HL-60/S4 treated with phorbol 12-myristate 13-acetate at 8.2 ng/mL for 4 days and 3 days (cell line): ENCODE measurements around the gene ZNF550.
"Not testable (repeated sequence)": the region's sequence is repeated elsewhere in the genome, so short reads cannot be mapped to it uniquely, and the experiment has no call there.

Experiments used
- in situ Hi-C: fragments of 300-500 bp; cut with MboI; formaldehyde crosslinking; loops from 2 replicates; pipeline ENCODE4 v1.15.0; 2022; ENCODE audit warnings: low sequenced_read_pairs

Gene ZNF550

DNA sequence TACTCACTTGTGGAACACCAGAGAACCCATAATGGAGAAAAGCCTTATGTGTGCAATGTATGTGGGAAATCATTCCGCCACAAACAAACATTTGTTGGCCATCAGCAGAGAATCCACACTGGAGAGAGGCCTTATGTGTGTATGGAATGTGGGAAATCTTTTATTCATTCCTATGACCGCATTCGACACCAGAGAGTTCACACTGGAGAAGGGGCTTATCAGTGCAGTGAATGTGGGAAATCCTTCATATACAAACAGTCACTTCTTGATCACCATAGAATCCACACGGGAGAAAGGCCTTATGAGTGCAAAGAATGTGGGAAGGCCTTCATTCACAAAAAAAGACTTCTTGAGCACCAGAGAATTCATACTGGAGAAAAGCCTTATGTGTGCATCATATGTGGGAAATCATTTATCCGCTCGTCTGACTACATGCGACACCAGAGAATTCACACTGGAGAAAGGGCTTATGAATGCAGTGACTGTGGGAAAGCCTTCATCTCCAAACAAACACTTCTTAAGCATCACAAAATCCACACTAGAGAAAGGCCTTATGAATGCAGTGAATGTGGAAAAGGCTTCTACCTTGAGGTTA, 21.6 kb downstream of the ZNF550 start:
- in situ Hi-C loops: no loop called here

DNA sequence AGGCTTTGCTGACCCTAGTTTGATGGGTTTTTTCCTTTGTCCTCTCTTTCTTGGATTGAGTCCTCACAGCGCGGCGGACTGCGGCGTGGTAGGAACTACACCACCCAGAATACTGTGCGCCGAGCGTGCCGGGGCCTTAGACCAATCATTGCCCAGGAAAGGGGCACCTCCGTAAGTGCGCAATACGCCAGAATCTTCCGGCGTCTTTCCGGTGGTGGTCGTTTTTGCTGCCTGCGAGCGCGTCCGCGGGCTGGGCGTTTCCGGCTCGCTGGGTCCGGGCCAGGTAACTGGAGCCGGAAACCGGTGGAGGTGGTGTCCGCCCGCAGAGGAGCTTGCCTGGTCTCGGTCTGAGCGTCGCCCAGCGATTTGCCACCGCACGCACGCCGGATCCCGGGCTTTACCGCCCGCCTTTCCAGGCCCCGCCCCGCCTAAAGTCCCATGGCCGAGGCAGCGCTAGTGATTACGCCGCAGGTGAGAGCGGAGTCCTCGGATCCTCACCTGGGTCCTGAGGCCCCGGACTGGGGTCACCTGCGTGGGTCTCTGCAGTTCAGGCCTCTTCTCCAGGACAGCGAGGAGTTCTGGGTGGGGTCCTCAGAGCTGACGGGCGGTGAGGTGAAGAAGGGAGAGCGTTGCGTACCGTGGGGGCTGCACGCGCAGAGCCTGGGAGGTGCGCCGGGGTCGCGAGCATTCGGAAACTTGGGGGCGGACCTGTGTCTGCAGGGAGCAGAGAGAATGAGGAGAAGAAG, 32.4 kb downstream of the ZNF550 start, which contains the start of gene ZNF549:
Gene ZNF549, plus strand, starts transcription at position 221 of the 746 bp plus-strand sequence. Its CDS starts 218 bp downstream, at position 439.
- in situ Hi-C loops: no loop called here

DNA sequence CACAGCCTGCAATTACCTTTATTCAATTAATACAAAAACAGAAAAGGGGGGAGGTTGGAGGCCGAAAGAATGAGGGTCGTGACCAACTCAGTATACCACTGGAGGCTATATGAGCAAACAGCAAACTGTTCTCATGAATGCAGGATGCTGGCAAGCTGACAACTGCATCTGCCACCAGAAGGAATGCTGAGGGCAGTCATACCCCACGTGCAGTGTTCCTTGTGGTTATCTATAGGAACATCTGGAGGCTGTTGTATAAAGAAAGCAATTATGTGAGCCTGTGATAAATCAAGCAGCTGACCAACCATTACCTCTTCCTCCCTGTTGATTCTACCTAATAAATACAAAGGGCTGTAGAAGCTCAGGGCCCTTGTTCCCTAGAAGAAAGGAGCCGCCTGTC, 41.6 kb downstream of the ZNF550 start:
- in situ Hi-C loops: not testable (repeated sequence)

DNA sequence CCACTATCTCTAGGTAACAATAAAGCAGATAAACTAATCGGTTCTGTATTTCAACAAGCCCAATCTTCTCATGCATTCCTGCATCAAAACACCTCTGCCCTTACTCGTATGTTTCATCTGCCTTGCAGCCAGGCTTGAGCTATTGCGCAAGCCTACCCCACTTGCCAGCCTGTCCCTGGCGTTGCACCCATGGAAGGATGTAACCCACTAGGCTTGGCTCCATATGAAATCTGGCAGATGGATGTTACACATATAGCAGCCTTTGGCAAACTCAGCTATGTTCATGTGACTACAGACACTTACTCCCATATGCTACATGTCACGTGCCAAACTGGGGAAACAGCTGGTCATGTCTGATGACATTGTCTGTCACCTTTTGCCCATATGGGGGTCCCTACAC, 44.4 kb downstream of the ZNF550 start:
- in situ Hi-C loops: no loop called here

DNA sequence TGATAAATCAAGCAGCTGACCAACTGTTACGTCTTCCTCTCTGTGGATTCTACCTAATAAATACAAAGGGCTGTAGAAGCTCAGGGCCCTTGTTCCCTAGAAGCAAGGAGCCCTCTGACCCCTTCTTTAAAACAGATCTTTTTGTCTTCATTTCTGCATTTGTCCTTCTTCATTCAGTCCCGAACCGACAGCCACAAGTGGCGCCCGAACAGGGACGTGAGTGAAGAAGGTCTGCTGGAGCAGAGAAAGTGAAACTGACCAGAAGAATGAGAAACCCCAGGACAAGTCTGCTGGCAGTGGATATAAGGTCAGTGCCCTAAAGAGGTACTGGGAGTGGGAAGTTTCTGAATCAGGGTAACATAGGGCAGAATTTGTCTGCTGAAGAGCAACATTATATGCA, 46.8 kb downstream of the ZNF550 start:
- in situ Hi-C loops: no loop called here

DNA sequence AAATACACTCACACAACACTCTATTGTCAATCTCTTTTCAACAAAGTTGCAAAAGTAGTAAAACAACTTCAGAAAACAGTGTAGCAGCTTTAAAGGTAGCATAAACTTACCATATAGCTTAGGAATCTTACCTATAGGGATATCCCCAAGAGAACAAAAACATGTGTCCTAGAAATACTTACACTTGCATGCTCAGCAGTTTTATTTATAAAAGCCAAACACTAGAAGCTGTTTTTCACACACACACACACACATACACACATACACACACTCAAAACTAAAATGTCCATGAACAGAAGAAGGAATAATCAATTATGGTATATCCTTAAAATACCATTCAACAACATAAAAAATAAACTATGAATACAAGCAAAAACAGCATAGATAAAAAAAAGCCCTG, 48.2 kb downstream of the ZNF550 start:
- in situ Hi-C loops: no loop called here

DNA sequence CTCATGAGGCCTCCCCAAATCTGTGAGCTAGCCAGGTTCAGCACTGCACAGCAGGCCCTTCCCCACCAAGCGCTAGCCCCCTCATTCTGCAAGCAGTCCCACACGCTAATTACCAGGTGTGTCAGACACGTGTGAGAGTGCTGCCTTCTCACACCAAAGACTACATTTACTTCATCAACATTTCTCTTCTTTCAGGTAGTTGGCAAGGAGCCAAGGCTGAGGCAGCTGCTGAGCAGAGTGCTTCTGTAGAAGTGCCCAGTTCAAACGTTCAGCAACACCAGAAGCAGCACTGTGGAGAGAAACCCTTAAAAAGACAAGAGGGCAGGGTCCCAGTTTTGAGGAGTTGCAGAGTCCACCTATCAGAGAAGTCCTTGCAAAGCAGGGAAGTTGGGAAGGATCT, 53.5 kb downstream of the ZNF550 start:
- in situ Hi-C loops: no loop called here

DNA sequence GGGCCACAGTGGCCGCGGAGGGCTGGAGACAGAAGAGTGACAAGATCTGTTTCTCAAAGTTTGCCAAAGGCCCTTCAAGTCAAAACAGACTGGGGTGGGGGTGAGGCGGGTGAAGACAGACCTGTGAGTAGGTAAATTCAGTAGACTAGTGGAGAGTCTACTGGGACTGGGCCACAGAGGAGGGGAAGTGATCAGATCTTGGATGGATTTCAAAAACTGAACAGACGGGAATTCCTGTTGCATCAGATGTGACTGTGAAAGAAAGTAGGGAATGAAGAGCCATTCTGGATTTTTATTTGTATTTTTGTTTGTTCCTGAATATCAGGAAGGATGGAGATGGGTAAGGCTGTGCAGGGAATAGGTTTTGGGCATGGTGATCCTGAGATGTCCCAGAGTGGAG, 59.3 kb downstream of the ZNF550 start:
- in situ Hi-C loops: not testable (repeated sequence)

DNA sequence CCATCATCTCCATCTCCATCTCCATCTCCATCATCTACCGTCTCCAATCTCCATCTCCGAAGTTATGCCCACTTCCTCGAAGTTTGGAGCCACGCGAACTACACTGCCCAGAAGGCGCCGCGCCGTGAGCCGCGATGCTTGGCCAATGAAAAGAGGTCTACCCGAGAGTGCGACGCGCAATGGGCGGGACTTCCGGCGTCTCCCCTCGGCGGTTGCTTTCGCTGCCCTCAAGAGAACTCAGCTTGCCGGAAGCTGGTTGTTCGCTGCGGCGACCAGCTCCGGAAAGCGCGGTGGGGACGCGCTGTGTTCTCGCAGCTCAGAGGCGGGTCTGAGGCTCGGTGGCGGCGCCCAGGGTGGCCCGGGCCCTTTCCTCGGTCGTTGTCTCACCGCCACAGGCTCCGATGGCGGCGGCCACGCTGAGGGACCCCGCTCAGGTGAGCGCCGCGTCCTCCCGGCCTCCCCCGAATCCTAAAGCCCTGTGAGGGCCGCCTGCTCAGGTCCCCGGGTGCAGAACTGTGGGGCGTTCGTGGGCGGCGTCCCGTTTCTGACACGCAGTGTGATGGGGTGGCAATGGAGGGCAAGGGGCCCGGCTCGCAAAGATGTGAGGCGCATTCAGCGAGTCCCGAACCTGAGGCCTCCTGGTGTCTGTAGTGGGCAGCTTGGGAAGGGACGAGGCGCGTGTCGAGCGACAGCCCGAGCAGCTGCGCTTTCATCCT, 59.8 kb downstream of the ZNF550 start, which contains the start of gene ZNF773:
Gene ZNF773, plus strand, starts transcription at position 259 of the 716 bp plus-strand sequence. Its CDS starts 143 bp downstream, at position 402.
- in situ Hi-C loops: not testable (repeated sequence)

DNA sequence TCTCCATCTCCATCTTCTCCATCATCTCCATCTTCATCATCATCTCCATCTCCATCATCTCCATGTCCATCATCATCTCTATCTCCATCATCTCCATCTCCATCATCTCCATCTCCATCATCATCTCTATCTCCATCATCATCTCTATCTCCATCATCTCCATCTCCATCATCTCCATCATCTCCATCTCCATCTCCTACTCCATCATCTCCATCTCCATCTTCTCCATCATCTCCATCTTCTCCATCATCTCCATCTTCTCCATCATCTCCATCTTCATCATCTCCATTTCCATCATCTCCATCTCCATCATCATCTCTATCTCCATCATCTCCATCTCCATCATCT, 60.4 kb downstream of the ZNF550 start:
- in situ Hi-C loops: not testable (repeated sequence)

DNA sequence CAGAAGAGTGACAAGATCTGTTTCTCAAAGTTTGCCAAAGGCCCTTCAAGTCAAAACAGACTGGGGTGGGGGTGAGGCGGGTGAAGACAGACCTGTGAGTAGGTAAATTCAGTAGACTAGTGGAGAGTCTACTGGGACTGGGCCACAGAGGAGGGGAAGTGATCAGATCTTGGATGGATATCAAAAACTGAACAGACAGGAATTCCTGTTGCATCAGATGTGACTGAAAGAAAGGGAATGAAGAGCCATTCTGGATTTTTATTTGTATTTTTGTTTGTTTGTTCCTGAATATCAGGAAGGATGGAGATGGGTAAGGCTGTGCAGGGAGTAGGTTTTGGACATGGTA, 71.4 kb downstream of the ZNF550 start:
- in situ Hi-C loops: not testable (repeated sequence)

DNA sequence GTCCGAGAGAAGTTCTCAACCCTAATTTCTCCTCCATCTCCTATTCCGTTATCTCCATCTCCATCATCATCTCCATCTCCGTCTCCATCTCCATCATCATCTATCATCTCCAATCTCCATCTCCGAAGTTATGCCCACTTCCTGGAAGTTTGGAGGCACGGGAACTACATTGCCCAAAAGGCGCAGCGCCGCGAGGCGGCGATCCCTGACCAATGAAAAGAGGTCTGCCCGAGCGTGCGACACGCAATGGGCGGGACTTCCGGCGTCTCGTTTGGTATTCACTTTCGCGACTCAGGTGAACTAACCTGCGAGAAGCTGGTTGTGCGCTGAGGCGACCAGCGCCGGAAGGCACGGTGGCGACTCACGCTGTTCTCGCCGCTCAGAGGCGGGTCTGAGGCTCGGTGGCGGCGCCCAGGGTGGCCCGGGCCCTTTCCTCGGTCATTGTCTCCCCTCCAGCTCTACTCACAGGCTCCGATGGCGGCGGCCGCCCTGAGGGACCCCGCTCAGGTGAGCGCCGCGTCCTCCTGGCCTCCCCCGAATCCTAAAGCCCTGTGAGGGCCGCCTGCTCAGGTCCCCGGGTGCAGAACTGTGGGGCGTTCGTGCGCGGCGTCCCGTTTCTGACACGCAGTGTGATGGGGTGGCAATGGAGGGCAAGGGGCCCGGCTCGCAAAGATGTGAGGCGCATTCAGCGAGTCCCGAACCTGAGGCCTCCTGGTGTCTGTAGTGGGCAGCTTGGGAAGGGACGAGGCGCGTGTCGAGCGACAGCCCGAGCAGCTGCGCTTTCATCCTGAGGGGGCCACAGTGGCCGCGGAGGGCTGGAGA, 72.0 kb downstream of the ZNF550 start, which contains the start of gene ZNF419:
Gene ZNF419, plus strand, starts transcription at position 274 of the 822 bp plus-strand sequence. Its CDS starts 201 bp downstream, at position 475.
- in situ Hi-C loops: not testable (repeated sequence)
